SU-DHL-6 (cell line): ENCODE results near the gene TRPV5.

Experiments
- EZH2phosphoT487 ChIP-seq: fragments of 200-600 bp; sonication (generic), shearing (Covaris generic); conservative IDR thresholded peaks from 2 replicates; pipeline ENCODE4 v1.6.1; 2018; ENCODE audit warnings: mild to moderate bottlenecking, antibody characterized with exemption, low read length, moderate library complexity, mixed read lengths
- TF ChIP-seq, protein P1 (sequence below): fragments of 200-600 bp; sonication (generic); IDR thresholded peaks from one replicate; pipeline ENCODE4 v1.5.1; 2017; ENCODE audit warnings: antibody characterized with exemption, mild to moderate bottlenecking, low read length, moderate library complexity; ENCODE audit not compliant: insufficient read depth, poor library complexity, severe bottlenecking

DNA sequence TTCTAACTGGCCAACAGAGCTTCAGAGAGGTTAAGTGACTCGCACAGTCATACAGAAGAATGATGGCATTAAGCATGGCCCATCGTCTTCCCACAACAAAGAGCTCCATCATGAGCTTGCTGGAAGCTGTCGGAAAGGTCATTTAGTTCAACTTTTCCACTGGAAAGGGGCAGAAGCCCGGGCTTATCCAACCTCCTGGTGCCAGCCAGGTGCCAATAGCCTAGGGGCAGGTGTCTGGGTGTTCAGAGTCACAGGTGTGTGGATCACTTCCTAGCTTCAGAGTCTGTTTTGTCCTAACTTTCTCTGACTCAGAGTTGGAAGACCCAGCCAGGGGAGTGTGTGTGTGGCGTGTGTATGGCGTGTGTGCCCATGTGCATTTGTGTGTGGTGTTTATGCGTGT is 46.7 kb downstream of the TRPV5 start:
- TF ChIP-seq, protein P1, sequence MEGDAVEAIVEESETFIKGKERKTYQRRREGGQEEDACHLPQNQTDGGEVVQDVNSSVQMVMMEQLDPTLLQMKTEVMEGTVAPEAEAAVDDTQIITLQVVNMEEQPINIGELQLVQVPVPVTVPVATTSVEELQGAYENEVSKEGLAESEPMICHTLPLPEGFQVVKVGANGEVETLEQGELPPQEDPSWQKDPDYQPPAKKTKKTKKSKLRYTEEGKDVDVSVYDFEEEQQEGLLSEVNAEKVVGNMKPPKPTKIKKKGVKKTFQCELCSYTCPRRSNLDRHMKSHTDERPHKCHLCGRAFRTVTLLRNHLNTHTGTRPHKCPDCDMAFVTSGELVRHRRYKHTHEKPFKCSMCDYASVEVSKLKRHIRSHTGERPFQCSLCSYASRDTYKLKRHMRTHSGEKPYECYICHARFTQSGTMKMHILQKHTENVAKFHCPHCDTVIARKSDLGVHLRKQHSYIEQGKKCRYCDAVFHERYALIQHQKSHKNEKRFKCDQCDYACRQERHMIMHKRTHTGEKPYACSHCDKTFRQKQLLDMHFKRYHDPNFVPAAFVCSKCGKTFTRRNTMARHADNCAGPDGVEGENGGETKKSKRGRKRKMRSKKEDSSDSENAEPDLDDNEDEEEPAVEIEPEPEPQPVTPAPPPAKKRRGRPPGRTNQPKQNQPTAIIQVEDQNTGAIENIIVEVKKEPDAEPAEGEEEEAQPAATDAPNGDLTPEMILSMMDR = no peak
- no peak for TF ChIP-seq EZH2phosphoT487
